Brain microvascular endothelial cell (primary cell): ENCODE results near the gene RTN4RL1.

ENCODE experiments used
- DNase-seq: peaks from one replicate; pipeline ENCODE4 v3.0.0-alpha.2; 2020
- H3K27ac ChIP-seq: fragments of 250-450 bp; sonication (Bioruptor Pico); 2 replicates; pipeline ENCODE4 v1.5.1; 2020; ENCODE audit warnings: mild to moderate bottlenecking, moderate library complexity
- H3K27me3 ChIP-seq: fragments of 250-450 bp; sonication (Bioruptor Pico); replicated peaks from 2 replicates; pipeline ENCODE4 v1.5.1; 2020; ENCODE audit warnings: mild to moderate bottlenecking
- H3K36me3 ChIP-seq: fragments of 250-450 bp; sonication (Bioruptor Pico); replicated peaks from 2 replicates; pipeline ENCODE4 v1.5.1; 2020; ENCODE audit warnings: mild to moderate bottlenecking
- H3K4me3 ChIP-seq: 2 replicates; pipeline ENCODE4 v1.5.1; 2011; ENCODE audit warnings: low read depth, mild to moderate bottlenecking, control low read depth, low read length, moderate library complexity
- CTCF ChIP-seq: IDR thresholded peaks from 2 replicates; pipeline ENCODE4 v1.5.1; 2011; ENCODE audit warnings: low read depth, mild to moderate bottlenecking, moderate library complexity, low read length, control low read depth, inconsistent platforms; ENCODE audit errors: missing control alignments
- in situ Hi-C: cut with HindIII; loops from 2 replicates; pipeline ENCODE4 v1.10.0; 2017; ENCODE audit warnings: low sequenced_read_pairs, low pct_ligation_motif_present

Gene RTN4RL1

GRCh38 chr17:1931844-1932579, 93.1 kb downstream of the RTN4RL1 start:
- no peak for DNase-seq
- H3K27me3 ChIP-seq = peaks cover 2% of the 10 kb centered on the region
- H3K27ac ChIP-seq = no peak overlapping the region
- no peaks in the 10 kb centered on the region for H3K36me3 ChIP-seq
- TF ChIP-seq CTCF = no peak
- in situ Hi-C loops = no loop called here
- no peak overlapping the region for H3K4me3 ChIP-seq

- Histone ChIP-seq H3K27ac (no peak overlapping the region), H3K36me3 (no peaks in the 10 kb centered on the region), H3K27me3 (peaks cover 2% of the 10 kb centered on the region), H3K4me3 (no peak overlapping the region)
- no peak for TF ChIP-seq CTCF
- no peak for DNase-seq
- in situ Hi-C loops = no loop called here
Measured at GRCh38 chr17:1930337-1930645, 94.8 kb downstream of the RTN4RL1 start.

- in situ Hi-C loops = no loop called here
- Histone ChIP-seq H3K36me3 (no peaks in the 10 kb centered on the region), H3K27me3 (peaks cover 2% of the 10 kb centered on the region), H3K4me3 (no peak overlapping the region), H3K27ac (no peak overlapping the region)
- TF ChIP-seq CTCF = no peak
- DNase-seq = no peak
Measured at GRCh38 chr17:1928976-1929375, 96.2 kb downstream of the RTN4RL1 start.

- Histone ChIP-seq H3K4me3 (no peak overlapping the region), H3K36me3 (no peaks in the 10 kb centered on the region), H3K27ac (no peak overlapping the region), H3K27me3 (peaks cover 2% of the 10 kb centered on the region)
- in situ Hi-C loops = no loop called here
- DNase-seq = no peak
- no peak for TF ChIP-seq CTCF
Measured at GRCh38 chr17:1920948-1921351, 104.2 kb downstream of the RTN4RL1 start.

- Histone ChIP-seq H3K4me3 (no peak overlapping the region), H3K27ac (no peak overlapping the region), H3K36me3 (no peaks in the 10 kb centered on the region), H3K27me3 (peaks cover 6% of the 10 kb centered on the region)
- in situ Hi-C loops = no loop called here
- no peak for DNase-seq
- no peak for TF ChIP-seq CTCF
Measured at GRCh38 chr17:1919201-1919600, 105.9 kb downstream of the RTN4RL1 start.
